GM21447 (cell line): ENCODE measurements around the gene FBXO28.

Experiments used
- ATAC-seq: cut with Tn5 transposase; IDR thresholded peaks from one replicate; pipeline ENCODE4 v1.9.1; 2021; ENCODE audit not compliant: unreplicated experiment

Gene FBXO28

GRCh38 chr1:224149709-224150108, 35.8 kb downstream of the FBXO28 start:
- ATAC-seq = no peak

- ATAC-seq = no peak
Observed at GRCh38 chr1:224151117-224151516, 37.2 kb downstream of the FBXO28 start.

GRCh38 chr1:224157316-224157715, 43.4 kb downstream of the FBXO28 start:
- ATAC-seq = no peak

GRCh38 chr1:224159541-224159940, 45.6 kb downstream of the FBXO28 start:
- no peak for ATAC-seq

DNA sequence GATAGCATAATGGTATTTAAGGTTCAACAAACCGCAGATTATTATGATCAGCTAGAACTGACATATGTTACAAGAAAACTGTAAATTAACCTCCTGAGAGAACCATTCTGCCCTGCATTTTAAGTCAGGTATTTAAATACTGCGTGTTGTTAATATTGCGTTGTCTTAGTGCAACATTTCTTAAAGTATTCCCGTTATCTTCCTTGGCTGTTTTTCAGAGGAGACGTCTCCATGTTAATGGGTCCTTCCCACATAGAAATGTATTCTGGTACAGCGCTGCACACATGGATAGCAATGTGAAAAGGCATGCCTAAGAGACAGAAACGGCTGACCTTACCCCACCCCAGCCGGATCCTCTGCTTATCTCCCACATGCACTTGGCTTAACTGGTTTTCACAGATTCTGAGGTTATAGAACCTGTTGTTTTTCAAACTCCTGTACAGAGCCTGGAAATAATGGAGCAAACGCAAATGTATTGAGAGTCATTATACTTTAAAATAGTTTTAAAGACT, 46.3 kb downstream of the FBXO28 start:
- no peak for ATAC-seq

- no peak for ATAC-seq
Observed at GRCh38 chr1:224162768-224163167, 48.9 kb downstream of the FBXO28 start.

DNA sequence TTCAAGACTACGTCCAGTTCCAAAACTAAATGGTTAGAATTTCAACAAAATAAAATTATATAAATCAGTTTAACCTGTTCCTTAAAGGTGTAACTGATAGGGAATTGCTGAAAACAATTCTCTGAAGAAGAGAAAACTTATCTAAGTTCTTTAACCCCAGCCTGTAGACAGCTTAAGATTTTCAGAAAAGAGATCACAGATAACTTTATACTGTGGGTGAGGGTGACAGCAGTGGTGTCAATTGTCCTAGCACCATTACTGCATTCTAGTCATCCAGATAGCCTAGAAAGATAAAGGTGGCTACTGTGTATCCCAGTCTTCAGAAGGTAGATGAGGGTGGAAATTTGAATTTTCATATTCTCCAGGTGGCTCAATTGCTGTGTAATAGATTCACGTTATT, 49.4 kb downstream of the FBXO28 start:
- ATAC-seq = no peak

DNA sequence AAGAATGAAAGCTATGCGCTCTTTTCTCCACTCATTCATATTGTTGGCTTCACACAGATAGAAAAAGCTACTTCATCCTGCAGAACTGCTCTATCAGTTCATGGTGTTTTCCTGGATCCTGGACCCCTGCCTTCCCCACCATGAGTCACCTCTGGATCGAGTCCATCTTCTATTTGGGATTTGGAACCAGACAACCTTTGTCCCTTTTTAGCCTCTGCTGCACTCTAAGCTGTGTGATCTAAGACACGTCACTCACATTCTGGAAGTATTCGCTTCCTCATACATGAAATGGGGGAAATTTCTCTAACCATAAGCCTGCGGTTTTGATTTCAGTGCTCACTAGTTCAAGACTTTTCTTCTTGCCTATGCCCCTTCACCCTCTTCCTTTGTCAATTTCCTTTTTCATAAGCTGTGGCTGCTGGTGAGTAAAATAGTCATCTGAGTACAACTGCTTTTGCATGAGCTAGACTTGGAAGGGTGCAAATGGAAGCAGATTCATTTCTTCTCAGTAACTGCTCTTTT, 55.0 kb downstream of the FBXO28 start:
- ATAC-seq = peak; percentile 95

DNA sequence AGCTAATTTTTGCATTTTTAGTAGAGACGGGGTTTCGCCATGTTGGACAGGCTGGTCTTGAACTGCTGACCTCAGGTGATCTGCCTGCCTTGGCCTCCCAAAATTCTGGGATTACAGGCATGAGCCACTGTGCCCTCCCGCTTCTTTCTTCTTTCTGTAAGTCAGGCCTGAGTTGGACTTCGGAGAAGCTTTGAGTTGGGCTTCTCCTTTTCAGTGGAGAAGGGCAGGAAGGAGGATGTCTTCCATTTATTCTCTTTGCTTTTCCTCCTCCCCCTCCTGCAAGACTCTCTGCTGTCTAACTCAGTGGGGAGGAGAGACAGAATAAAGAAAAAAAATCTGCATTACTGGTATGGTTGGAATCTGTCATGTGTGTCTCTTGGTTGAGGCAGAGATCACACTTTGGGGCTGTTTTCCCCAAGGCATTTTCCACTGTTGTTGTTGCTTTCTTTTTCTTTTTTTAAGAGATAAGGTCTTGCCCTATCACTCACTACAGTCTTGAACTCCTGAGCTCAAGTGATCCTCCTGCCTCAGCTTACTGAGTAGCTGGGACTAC, 55.9 kb downstream of the FBXO28 start:
- no peak for ATAC-seq

GRCh38 chr1:224170343-224170742, 56.4 kb downstream of the FBXO28 start:
- ATAC-seq = no peak

- no peak for ATAC-seq
Observed at GRCh38 chr1:224170748-224171478, 57.0 kb downstream of the FBXO28 start.

- no peak for ATAC-seq
Observed at GRCh38 chr1:224172229-224172628, 58.3 kb downstream of the FBXO28 start.

GRCh38 chr1:224173523-224173922, 59.6 kb downstream of the FBXO28 start:
- no peak for ATAC-seq

- ATAC-seq = no peak
Observed at GRCh38 chr1:224175617-224176016, 61.7 kb downstream of the FBXO28 start.

GRCh38 chr1:224177356-224177999, 63.6 kb downstream of the FBXO28 start:
- no peak for ATAC-seq

DNA sequence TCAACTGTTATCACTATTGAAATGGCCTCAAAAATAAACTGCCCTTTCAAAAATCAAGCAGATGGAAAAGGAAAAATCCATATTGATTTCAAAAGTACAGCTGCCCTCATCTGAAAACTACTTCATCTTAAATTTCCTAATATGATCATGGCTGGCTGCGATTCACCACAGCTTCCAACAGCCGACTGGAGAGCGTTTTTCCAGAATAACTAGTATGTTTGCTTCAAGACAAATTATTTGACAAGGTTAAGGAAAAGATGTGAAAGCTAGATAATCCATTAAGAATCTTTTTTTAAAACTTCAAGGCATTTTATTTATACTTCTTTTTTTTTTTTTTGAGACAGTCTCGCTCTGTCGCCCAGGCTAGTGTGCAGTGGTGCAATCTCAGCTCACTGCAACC, 65.0 kb downstream of the FBXO28 start:
- ATAC-seq = no peak

DNA sequence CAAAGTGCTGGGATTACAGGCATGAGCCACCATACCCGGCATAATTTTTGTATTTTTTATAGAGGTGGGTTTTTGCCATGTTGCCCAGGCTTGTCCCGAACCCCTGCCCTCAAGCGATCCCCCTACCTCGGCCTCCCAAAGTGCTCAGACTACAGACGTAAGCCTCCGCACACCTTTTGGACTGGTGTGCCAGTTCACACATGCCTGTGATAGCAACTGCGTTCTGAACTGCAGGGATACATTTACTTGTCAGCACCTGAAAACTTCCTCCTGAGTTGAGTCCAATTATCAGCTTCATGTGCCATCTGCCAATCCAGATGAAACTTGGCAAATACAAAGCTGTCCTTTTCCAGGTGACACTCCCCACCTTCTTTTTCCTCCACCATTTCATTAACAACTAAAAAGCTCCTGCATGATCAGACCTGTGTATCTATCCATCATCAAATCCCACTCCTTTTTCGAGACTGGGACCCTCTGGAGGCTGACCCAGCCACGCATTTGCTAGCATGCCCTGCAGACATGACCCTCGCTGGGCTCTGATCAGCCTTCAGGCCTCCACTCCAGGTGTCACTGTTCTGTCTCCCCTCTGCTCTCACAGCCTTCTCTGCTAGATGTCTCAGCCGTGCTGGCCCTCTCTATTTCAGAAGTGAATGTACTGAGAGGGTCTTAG, 67.0 kb downstream of the FBXO28 start:
- no peak for ATAC-seq

GRCh38 chr1:224181453-224181810, 67.5 kb downstream of the FBXO28 start:
- no peak for ATAC-seq

- peak; percentile 41 for ATAC-seq
Observed at GRCh38 chr1:224182057-224182865, 68.3 kb downstream of the FBXO28 start.

DNA sequence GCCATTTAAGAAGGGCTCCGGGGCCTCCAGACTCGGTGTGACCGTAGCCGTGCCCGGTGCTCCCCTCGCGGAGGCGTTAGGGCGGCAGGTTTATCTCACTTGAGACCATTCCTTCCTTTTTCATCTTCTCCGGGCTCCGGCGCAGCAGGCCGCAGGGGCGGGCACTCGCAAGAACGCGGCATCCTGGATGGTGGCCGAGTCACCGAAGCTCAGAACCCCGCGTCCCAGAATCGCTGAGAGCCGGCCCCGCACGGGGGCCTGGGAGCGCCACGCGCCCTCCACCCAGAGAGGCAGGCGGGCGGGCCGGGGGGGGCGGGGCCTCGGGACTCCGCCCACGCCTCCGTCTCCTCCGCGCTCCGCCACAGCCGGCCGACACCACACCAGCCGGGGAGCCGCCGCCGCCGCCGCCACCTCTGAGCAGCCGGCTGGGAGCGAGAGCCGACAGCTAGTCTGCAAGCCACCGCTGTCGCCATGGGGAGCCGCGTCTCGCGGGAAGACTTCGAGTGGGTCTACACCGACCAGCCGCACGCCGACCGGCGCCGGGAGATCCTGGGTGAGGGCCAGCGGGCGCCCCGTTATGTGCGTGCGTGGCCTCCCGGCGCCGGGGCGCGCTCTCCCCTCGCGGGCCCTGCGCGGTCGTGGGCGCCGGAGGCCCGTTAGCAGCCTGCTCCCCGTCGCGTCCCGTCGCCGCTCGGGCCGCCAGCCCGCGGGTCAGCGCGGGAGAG, 69.1 kb downstream of the FBXO28 start, which contains the start of gene DEGS1:
DEGS1 (plus strand) TSS at position 375 of the 725 bp plus-strand sequence; CDS start at position 472, 97 bp downstream.
- peak; percentile 64 for ATAC-seq
